Fibroblast of the aortic adventitia (primary cell): Measurements from ENCODE around the gene TELO2. TPM values are rescaled to one million over a fixed set of nuclear protein-coding genes. Genes with fewer than 3 reads are reported as not detected.
"Not testable (repeated sequence)": the region's sequence is repeated elsewhere in the genome, so short reads cannot be mapped to it uniquely, and the experiment has no call there.

Experiments used
- DNase-seq: peaks from one replicate; pipeline ENCODE4 v3.0.0-alpha.2; 2010; ENCODE audit warnings: low read depth
- H3K4me3 ChIP-seq: 2 replicates; pipeline ENCODE4 v1.5.1; 2011; ENCODE audit warnings: low read depth, mild to moderate bottlenecking, control low read depth, low read length, moderate library complexity
- total RNA-seq: library from RNA; depleted of rRNA; stranded (reverse); fragments of >200 nt; gene quantifications from 2 replicates; pipeline ENCODE4 v1.2.3, GENCODE V29; 2012; ENCODE audit warnings: low replicate concordance
- TF ChIP-seq, protein P1 (sequence below): IDR thresholded peaks from 2 replicates; pipeline ENCODE4 v1.5.1; 2011; ENCODE audit warnings: mild to moderate bottlenecking, low read length, control low read depth, inconsistent platforms; ENCODE audit not compliant: insufficient read depth

The TELO2 gene
- total RNA-seq, 1 donor = 23.5 TPM

GRCh38 chr16:1464196-1464893, 28.8 kb upstream of the TELO2 start:
- no peak overlapping the region for H3K4me3 ChIP-seq
- TF ChIP-seq, protein P1, sequence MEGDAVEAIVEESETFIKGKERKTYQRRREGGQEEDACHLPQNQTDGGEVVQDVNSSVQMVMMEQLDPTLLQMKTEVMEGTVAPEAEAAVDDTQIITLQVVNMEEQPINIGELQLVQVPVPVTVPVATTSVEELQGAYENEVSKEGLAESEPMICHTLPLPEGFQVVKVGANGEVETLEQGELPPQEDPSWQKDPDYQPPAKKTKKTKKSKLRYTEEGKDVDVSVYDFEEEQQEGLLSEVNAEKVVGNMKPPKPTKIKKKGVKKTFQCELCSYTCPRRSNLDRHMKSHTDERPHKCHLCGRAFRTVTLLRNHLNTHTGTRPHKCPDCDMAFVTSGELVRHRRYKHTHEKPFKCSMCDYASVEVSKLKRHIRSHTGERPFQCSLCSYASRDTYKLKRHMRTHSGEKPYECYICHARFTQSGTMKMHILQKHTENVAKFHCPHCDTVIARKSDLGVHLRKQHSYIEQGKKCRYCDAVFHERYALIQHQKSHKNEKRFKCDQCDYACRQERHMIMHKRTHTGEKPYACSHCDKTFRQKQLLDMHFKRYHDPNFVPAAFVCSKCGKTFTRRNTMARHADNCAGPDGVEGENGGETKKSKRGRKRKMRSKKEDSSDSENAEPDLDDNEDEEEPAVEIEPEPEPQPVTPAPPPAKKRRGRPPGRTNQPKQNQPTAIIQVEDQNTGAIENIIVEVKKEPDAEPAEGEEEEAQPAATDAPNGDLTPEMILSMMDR = no peak

GRCh38 chr16:1464894-1465566, 28.1 kb upstream of the TELO2 start:
- TF ChIP-seq, protein P1 = no peak
- no peak overlapping the region for H3K4me3 ChIP-seq
- DNase-seq = no peak

More at GRCh38 chr16:1464196-1464893, 28.8 kb upstream of the TELO2 start:
- DNase-seq = no peak

DNA sequence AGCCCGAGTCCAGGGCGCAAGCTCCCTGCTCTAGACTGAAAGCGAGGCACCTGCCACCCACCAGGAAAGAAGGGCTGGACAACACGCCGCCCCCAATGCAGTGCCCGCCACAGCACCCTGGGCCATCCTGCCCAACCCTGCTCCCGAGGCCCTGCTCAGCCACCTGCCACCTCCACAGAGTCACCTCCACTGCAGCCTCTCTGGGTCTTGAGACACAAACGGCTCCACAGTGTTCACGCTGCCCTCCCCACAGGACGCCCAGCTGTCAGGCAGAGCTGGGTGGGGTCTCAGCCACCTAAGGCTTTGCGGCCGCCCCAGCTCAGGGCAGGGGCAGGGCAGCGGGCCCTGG, 27.6 kb upstream of the TELO2 start:
- no peak for DNase-seq
- no peak overlapping the region for H3K4me3 ChIP-seq
- TF ChIP-seq, protein P1 = no peak

GRCh38 chr16:1466054-1466453, 27.1 kb upstream of the TELO2 start:
- no peak for DNase-seq
- TF ChIP-seq, protein P1 = no peak
- no peak overlapping the region for H3K4me3 ChIP-seq

DNA sequence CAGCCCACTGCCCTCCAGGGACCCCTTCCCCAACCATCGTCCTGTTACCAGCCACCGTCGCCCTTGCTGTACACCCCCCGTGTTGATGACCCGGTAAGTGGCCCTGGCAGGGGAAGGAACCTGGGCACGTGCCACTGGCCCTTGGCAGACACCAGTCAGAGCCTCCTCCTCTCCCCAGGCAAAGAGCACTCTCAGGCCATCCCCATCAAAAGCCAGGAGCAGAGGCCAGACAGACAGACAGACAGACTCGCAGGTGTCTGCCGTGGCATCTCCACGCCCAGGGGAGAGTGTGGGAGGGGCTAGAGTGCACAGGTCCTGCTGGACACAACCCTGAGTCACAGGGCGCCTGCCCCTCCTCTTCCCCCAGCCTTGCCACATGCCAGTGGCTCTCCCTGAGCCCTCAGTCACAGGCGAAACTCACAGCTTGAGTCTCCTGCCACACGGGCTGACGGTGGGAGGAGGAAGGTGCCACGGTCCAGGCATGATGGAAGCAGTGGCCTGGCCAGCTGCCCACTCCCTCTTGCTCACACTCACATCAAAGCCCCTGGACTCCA, 26.1 kb upstream of the TELO2 start:
- DNase-seq = no peak
- no peak overlapping the region for H3K4me3 ChIP-seq
- TF ChIP-seq, protein P1 = no peak

- DNase-seq = no peak
- TF ChIP-seq, protein P1 = no peak
- H3K4me3 ChIP-seq = no peak overlapping the region
Measured at GRCh38 chr16:1468426-1468810, 24.7 kb upstream of the TELO2 start.

- DNase-seq, H3K4me3 ChIP-seq: not testable (repeated sequence)
Measured at GRCh38 chr16:1469141-1469540, 24.0 kb upstream of the TELO2 start.
